GM12878 (cell line): Measurements from ENCODE around the gene TMEM215. TPM values are rescaled to one million over a fixed set of nuclear protein-coding genes. Genes with fewer than 3 reads are reported as not detected.
"Not testable (repeated sequence)": the region's sequence is repeated elsewhere in the genome, so short reads cannot be mapped to it uniquely, and the experiment has no call there.

ENCODE experiments used
- ATAC-seq: fragments of 200-7000 bp; cut with Tn5 transposase; 3 replicates; pipeline ENCODE4 v1.9.1; 2020; ENCODE audit warnings: mild to moderate bottlenecking, moderate library complexity
- BruUV-seq: library from RNA; stranded (reverse); fragments of 400-500 nt; replicated peaks from 2 replicates; lab custom pipeline; 2021; lab: Mats Ljungman, UMichigan
- CTCF ChIA-PET: fragments of 300-600 bp; sonication (Branson Sonifier 250); formaldehyde crosslinking; extraction: SDS; loops from one replicate; lab custom pipeline; 2021; ENCODE audit warnings: inconsistent platforms; lab: Yijun Ruan, JAX
- POLR2A ChIA-PET: fragments of 350-600 bp; formaldehyde crosslinking; extraction: SDS; loops from one replicate; lab custom pipeline; 2021; ENCODE audit warnings: inconsistent platforms; lab: Charles Lee
- RAD21 ChIA-PET: fragments of 300-600 bp; sonication (Branson Sonifier 250); formaldehyde crosslinking; loops from one replicate; lab custom pipeline; 2023; ENCODE audit warnings: antibody characterized with exemption; ENCODE audit not compliant: unreplicated experiment; lab: Charles Lee
- SMC1A ChIA-PET: fragments of 300-600 bp; sonication (Branson Sonifier 250); formaldehyde crosslinking; loops from one replicate; lab custom pipeline; 2023; ENCODE audit not compliant: unreplicated experiment, uncharacterized antibody; lab: Charles Lee
- DNase-seq: peaks from one replicate; pipeline ENCODE4 v3.0.0-alpha.2; 2011; ENCODE audit warnings: low read depth, low spot score
- FAIRE-seq: peaks from 3 replicates; lab custom pipeline; 2011; peaks lifted over from hg19 to GRCh38; lab: Jason Lieb, UNC
- H2AFZ ChIP-seq: 2 replicates; pipeline ENCODE4 v1.6.0; 2011; ENCODE audit warnings: low read depth, low read length, control low read depth; ENCODE audit not compliant: control insufficient read depth
- H3K27ac ChIP-seq: 2 replicates; pipeline ENCODE4 v1.5.1; 2011; ENCODE audit warnings: control low read depth; ENCODE audit not compliant: control insufficient read depth, insufficient read depth
- H3K27me3 ChIP-seq, 2 experiments: replicated peaks in 1 of 2; 2 replicates each; pipeline versions ENCODE4 v1.6.0 to v1.6.1; 2011; ENCODE audit warnings: low read length in 1 of 2; ENCODE audit not compliant: control insufficient read depth in 2 of 2, insufficient read depth in 2 of 2
- H3K36me3 ChIP-seq, 2 experiments: 2 replicates each; pipeline ENCODE4 v1.5.1; 2011; ENCODE audit warnings: low read length in 1 of 2; ENCODE audit not compliant: control insufficient read depth in 2 of 2, insufficient read depth in 2 of 2
- H3K4me1 ChIP-seq: 2 replicates; pipeline ENCODE4 v1.6.1; 2011; ENCODE audit warnings: mild to moderate bottlenecking, low read length, moderate library complexity, mixed read lengths; ENCODE audit not compliant: control insufficient read depth, insufficient read depth
- H3K4me2 ChIP-seq: 2 replicates; pipeline ENCODE4 v1.6.0; 2011; ENCODE audit warnings: control low read depth; ENCODE audit not compliant: control insufficient read depth, insufficient read depth
- H3K4me3 ChIP-seq: fragments of 200-600 bp; sonication (generic); 2 replicates; pipeline ENCODE4 v1.5.1; 2016
- H3K79me2 ChIP-seq: 2 replicates; pipeline ENCODE4 v1.6.0; 2011; ENCODE audit warnings: low read length; ENCODE audit not compliant: control insufficient read depth, insufficient read depth
- H3K9ac ChIP-seq: 2 replicates; pipeline ENCODE4 v1.8.0; 2011; ENCODE audit warnings: low read length, control low read depth, mixed read lengths; ENCODE audit not compliant: control insufficient read depth, insufficient read depth
- H3K9me3 ChIP-seq: replicated peaks from 3 replicates; pipeline ENCODE4 v1.5.1; 2011; ENCODE audit warnings: mild to moderate bottlenecking, low read length; ENCODE audit not compliant: control insufficient read depth, insufficient read depth
- H4K20me1 ChIP-seq: 2 replicates; pipeline ENCODE4 v1.6.0; 2011; ENCODE audit not compliant: control insufficient read depth, insufficient read depth
- NFYA ChIP-seq: IDR thresholded peaks from 2 replicates; pipeline ENCODE4 v1.6.1; 2011; ENCODE audit warnings: low read depth, mild to moderate bottlenecking, low read length, improper control_type of control experiment, borderline replicate concordance
- RB1 ChIP-seq: fragments of 450-650 bp; formaldehyde crosslinking; IDR thresholded peaks from 2 replicates; pipeline ENCODE4 v1.6.1; 2017; ENCODE audit warnings: mild to moderate bottlenecking, borderline replicate concordance
- SIN3A ChIP-seq: IDR thresholded peaks from 2 replicates; pipeline ENCODE4 v1.6.1; 2012; ENCODE audit warnings: low read depth, low read length, improper control_type of control experiment
- TCF7 ChIP-seq: IDR thresholded peaks from 2 replicates; pipeline ENCODE4 v1.6.1; 2014; ENCODE audit warnings: antibody characterized with exemption, borderline replicate concordance
- WGBS: methylation state at CpG from one replicate; pipeline ENCODE4 v1.1.6; 2016; ENCODE audit warnings: low lambda C conversion rate; ENCODE audit not compliant: insufficient replicate concordance, insufficient coverage; ENCODE audit errors: missing lambda C conversion rate; 5-methylcytosine and 5-hydroxymethylcytosine counted together
- in situ Hi-C: fragments of 300-500 bp; cut with MboI; formaldehyde crosslinking; loops from 9 replicates; pipeline ENCODE4 v1.14.3; 2018; ENCODE audit warnings: mixed read lengths
- intact Hi-C: fragments of 100-400 bp; cut with micrococcal nuclease; formaldehyde crosslinking; loops from one replicate; pipeline ENCODE4 v1.14.2; 2022; ENCODE audit not compliant: unreplicated experiment
- polyA plus RNA-seq, 11 experiments: library from polyadenylated mRNA; depleted of rRNA in 4 of 11; unstranded in 6 of 11; stranded (reverse) in 5 of 11; fragments of >200 nt; fragmentation: Nextera tagmentation in 4 of 11; fragmentation: Illumina TruSeq in 1 of 11; extraction: Ambion mirVana in 4 of 11; extraction: Trizol in 1 of 11; gene quantifications; 1 replicate in 1 of 11; 2 replicates in 10 of 11; pipeline versions ENCODE4 v1.2.1 to v1.2.3, GENCODE V29; 2011 to 2016; ENCODE audit warnings: inconsistent platforms in 2 of 11, missing spikeins in 2 of 11, low read depth in 1 of 11
- total RNA-seq, 4 experiments: library from RNA; depleted of rRNA in 3 of 4; stranded (reverse); fragments of >200 nt in 3 of 4; fragmentation: Illumina TruSeq in 1 of 4; extraction: Trizol in 1 of 4; gene quantifications; 2 replicates each; pipeline versions ENCODE4 v1.2.1 to v1.2.3, GENCODE V29; 2013 to 2021
- TF ChIP-seq, protein P1 (sequence below): fragments of 150-350 bp; IDR thresholded peaks from 2 replicates; pipeline ENCODE4 v1.6.1; 2016; ENCODE audit warnings: low read depth, low read length
- TF ChIP-seq, protein P2 (sequence below): IDR thresholded peaks from 2 replicates; pipeline ENCODE4 v1.6.1; 2012; ENCODE audit warnings: mild to moderate bottlenecking, low read depth, low read length

Gene TMEM215
- total and polyA plus RNA-seq, 10 of the 15 experiments (the other 5 are each of a cell fraction or from before 2014, with no cell fraction given) = not detected

DNA sequence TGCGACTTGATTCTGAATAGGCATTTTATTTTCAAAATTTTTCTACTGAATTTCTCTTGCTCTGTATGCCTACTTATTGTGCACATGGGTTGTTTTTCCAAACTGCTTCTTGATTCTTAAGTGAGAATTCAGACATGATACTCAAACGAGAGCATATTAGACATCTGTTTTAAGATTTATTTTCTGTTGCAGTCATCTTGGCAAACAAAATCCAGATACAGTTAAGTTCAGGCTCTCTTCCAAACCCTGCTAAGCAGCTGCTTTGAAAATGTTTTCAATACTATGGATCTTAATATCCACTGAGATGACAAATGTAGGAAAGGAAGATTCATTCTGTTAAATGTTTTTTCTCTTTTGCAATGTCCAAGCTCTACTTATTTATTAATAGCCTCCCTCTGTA lies 4.5 kb downstream of the TMEM215 start:
- H3K4me2 ChIP-seq = no peak overlapping the region
- no peaks in the 10 kb centered on the region for H3K79me2 ChIP-seq
- in situ Hi-C loops = no loop called here
- BruUV-seq = no TSS peak
- H3K4me1 ChIP-seq = no peaks in the 10 kb centered on the region
- H3K4me3 ChIP-seq = no peak overlapping the region
- H3K36me3 ChIP-seq = no peaks in the 10 kb centered on the region
- CTCF ChIA-PET = no interaction called here
- no peaks in the 10 kb centered on the region for H4K20me1 ChIP-seq
- peaks cover 2 to 9% of the 10 kb centered on the region in 2 experiments; a peak in 3 of 4 replicates for H3K27me3 ChIP-seq
- intact Hi-C loops = no loop called here
- RAD21 ChIA-PET = no interaction called here
- SMC1A ChIA-PET = no interaction called here
- ATAC-seq = no peak
- FAIRE-seq = no peak
- TF ChIP-seq NFYA = no peak
- TF ChIP-seq, protein P1, sequence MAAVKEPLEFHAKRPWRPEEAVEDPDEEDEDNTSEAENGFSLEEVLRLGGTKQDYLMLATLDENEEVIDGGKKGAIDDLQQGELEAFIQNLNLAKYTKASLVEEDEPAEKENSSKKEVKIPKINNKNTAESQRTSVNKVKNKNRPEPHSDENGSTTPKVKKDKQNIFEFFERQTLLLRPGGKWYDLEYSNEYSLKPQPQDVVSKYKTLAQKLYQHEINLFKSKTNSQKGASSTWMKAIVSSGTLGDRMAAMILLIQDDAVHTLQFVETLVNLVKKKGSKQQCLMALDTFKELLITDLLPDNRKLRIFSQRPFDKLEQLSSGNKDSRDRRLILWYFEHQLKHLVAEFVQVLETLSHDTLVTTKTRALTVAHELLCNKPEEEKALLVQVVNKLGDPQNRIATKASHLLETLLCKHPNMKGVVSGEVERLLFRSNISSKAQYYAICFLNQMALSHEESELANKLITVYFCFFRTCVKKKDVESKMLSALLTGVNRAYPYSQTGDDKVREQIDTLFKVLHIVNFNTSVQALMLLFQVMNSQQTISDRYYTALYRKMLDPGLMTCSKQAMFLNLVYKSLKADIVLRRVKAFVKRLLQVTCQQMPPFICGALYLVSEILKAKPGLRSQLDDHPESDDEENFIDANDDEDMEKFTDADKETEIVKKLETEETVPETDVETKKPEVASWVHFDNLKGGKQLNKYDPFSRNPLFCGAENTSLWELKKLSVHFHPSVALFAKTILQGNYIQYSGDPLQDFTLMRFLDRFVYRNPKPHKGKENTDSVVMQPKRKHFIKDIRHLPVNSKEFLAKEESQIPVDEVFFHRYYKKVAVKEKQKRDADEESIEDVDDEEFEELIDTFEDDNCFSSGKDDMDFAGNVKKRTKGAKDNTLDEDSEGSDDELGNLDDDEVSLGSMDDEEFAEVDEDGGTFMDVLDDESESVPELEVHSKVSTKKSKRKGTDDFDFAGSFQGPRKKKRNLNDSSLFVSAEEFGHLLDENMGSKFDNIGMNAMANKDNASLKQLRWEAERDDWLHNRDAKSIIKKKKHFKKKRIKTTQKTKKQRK = no peak
- TF ChIP-seq TCF7 = no peak
- TF ChIP-seq SIN3A = no peak
- TF ChIP-seq, protein P2, sequence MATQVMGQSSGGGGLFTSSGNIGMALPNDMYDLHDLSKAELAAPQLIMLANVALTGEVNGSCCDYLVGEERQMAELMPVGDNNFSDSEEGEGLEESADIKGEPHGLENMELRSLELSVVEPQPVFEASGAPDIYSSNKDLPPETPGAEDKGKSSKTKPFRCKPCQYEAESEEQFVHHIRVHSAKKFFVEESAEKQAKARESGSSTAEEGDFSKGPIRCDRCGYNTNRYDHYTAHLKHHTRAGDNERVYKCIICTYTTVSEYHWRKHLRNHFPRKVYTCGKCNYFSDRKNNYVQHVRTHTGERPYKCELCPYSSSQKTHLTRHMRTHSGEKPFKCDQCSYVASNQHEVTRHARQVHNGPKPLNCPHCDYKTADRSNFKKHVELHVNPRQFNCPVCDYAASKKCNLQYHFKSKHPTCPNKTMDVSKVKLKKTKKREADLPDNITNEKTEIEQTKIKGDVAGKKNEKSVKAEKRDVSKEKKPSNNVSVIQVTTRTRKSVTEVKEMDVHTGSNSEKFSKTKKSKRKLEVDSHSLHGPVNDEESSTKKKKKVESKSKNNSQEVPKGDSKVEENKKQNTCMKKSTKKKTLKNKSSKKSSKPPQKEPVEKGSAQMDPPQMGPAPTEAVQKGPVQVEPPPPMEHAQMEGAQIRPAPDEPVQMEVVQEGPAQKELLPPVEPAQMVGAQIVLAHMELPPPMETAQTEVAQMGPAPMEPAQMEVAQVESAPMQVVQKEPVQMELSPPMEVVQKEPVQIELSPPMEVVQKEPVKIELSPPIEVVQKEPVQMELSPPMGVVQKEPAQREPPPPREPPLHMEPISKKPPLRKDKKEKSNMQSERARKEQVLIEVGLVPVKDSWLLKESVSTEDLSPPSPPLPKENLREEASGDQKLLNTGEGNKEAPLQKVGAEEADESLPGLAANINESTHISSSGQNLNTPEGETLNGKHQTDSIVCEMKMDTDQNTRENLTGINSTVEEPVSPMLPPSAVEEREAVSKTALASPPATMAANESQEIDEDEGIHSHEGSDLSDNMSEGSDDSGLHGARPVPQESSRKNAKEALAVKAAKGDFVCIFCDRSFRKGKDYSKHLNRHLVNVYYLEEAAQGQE = no peak
- TF ChIP-seq RB1 = no peak
- TF ChIP-seq, all 136 proteins: peak for 0
- H2AFZ ChIP-seq = no peak overlapping the region
- no peak for DNase-seq
- no peak overlapping the region for H3K9ac ChIP-seq
- POLR2A ChIA-PET = no interaction called here
- H3K9me3 ChIP-seq = no peaks in the 10 kb centered on the region
- no peak overlapping the region for H3K27ac ChIP-seq
- 13% methylated on average over 2 of the region's 2 CpGs for WGBS

DNA sequence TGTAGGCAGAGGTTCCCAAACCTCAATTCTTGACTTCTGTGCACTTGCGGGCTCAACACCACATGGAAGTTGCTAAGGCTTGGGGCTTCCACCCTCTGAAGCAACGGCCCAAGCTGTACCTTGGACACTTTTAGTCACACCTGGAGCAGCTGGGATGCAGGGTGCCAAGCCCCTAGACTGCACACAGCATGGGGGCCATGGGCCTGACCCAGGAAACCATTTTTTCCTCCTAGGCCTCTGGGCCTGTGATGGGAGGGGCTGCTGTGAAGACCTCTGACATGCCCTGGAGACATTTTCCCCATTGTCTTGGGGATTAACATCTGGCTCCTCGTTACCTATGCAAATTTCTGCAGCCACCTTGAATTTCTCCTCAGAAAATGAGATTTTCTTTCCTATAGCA lies 12.7 kb downstream of the TMEM215 start:
- FAIRE-seq, POLR2A ChIA-PET, H3K9ac ChIP-seq: not testable (repeated sequence)

More for the DNA sequence above, 12.7 kb downstream of the TMEM215 start:
- RAD21 ChIA-PET, in situ Hi-C loops, BruUV-seq, H3K27me3 ChIP-seq, intact Hi-C loops, DNase-seq, CTCF ChIA-PET, H3K79me2 ChIP-seq, SMC1A ChIA-PET, H3K9me3 ChIP-seq, H2AFZ ChIP-seq, H3K4me2 ChIP-seq, ATAC-seq, H4K20me1 ChIP-seq, H3K4me3 ChIP-seq, H3K36me3 ChIP-seq, H3K27ac ChIP-seq, H3K4me1 ChIP-seq: not testable (repeated sequence)
- 23% methylated on average over 3 of the region's 3 CpGs for WGBS
